Smooth muscle cell of bladder (primary cell): Measurements from ENCODE around the gene KDELR1. TPM values are rescaled to one million over a fixed set of nuclear protein-coding genes. Genes with fewer than 3 reads are reported as not detected.

Experiments
- total RNA-seq: library from RNA; depleted of rRNA; stranded (reverse); fragments of >200 nt; gene quantifications from 2 replicates; pipeline ENCODE4 v1.2.3, GENCODE V29; 2014

The KDELR1 gene
- total RNA-seq, result 54.3 and 70.8 TPM in 2 replicates

DNA sequence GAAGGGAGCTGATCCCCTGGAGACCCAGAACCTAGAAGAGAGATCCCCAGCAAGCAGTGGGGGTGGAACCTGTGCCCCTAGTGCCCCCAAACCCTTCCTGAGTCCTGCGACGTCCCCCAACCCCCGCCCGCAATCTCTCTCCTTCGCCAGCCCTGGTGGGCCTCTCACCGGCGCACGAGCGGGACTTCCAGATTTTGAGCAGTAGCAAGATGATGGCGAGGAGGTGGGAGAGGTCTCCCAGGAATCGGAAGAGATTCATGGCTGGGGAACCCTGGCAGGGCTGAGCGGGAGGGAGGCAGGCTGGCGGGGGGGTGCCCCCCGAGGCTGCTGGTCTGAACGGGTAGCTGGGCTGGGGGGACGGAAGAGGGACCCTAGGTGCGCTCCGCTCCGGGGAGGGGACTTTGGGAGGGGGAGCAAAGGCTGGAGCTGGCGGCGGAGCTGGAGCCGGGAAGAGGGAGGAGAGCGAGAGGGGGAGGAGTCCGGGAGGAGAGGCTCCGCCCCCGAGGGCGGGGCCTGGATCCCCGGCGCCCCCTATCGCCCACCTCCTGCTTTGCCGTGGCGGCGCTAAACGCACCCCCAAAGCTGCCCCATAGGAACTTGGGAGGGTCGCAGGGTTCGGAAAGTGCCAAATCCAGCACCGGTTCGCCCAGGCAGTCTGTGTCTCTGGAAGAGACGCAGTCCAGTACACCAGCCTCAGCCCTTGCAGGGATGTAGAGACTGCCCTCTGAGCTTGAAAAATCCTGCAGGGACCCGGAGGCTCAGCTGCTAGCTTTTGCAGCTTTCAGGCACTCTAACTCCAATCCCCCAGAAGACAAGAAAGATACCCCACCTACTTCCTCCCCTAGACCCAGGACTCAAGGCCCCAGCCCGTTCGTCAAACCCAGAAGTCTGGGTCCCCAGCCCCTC lies at the start of gene KDELR1:
TSS of gene KDELR1 (minus strand) at position 452 of the 906 bp plus-strand sequence. CDS start at position 259, 193 bp downstream.

DNA sequence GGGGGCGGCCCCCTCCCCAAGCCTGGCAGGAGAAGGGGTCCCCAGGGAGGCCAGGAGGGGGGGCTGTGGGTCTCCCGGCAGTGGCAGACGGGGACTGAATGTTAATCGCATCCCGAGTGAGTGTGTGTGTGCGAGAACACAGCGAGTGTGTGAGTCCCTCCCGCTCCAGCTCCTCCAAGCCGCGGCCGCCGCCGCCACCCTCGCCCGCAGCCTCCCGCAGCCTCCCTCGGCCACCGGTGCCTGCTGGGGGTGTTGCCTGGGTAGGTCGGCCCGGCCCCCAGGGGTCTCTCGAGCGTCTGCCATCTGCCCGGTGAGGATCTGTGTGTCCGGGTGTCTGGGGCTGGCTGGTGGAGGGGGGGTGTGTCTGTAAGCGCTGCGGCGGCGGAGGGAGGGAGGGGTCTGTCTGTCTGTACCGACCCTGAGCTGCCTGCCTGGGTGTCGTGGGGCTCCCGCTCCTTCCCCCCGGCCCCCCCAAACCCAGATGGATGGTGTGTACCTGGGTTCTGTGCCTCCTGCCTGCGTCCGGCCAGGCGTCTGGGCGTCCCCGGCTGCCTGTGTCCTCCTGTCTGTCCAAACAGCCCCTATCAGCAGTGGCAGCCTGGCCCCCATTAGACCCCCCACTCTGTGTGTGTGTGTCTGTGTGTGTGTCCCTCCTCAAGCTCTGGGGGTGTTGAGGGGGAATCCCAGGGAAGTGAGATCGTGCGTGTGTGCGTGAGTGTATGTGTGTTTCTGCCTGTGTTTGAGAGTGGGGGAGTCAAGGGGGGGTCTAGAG lies 2.4 kb upstream of the KDELR1 start, which contains the start of gene GRIN2D:
TSS of gene GRIN2D (plus strand) at position 110 of the 772 bp plus-strand sequence. CDS start 4,725 bp downstream, outside the sequence.

DNA sequence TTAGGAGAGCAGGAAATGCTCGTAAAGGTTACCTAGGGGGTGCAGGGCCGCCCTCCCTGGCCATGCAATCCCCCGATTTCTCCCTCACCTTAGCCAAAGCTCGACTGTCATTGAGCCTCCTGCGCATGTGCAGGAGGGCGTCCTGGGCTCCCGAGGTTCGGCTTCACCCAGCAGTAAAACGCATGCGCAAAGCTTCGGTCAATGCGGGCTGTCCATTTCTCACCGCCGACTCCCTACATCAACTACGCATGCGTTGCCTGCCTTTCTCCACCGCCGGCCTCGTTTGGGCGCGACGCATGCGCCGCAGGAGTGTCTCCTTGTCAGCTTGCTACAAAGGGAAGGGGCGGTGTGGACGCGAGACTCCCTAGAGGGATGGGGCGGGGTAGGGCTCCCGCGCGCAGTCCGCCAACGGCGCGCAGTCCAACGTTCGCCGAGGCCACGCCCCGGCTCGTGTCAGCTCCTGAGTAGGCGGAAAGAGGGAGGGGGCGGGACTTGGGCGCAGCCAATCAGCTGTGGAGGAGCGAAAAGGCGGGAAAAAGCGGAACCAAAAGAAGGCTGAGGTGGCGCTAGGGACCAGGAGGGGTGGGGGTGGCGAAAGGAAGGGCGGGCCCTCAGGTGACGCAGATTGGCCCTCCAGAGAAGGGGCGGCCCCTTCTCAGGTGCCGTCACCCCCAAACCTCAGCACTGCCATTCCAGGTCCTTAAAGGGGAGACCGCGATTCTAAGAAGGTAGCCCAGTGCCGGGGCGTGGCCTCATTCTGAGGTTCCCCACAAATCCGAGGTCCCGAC lies 27.3 kb downstream of the KDELR1 start, which contains the start of the genes SYNGR4 and TMEM143:
TSS of gene SYNGR4 (plus strand) at position 558 of the 788 bp plus-strand sequence. CDS start 1,476 bp downstream, outside the sequence.
TSS of gene TMEM143 (minus strand) at position 131 of the 788 bp plus-strand sequence. CDS start at position 111, 20 bp downstream.

Other genes starting within 250 kb of the KDELR1 start
- 5.4 and 6.8 TPM in 2 replicates for gene LIG1, start 221.2 kb downstream of the KDELR1 start, total RNA-seq
- 1.00 and 1.4 TPM in 2 replicates for gene ZSWIM9, start 220.9 kb downstream of the KDELR1 start, total RNA-seq
- gene CARD8, start 135.6 kb downstream of the KDELR1 start, total RNA-seq, result 10.0 and 10.5 TPM in 2 replicates
- 0.14 TPM in 1 of 2 replicates, not detected in the other for gene ZNF114, start 121.5 kb downstream of the KDELR1 start, total RNA-seq
- gene EMP3, start 66.0 kb downstream of the KDELR1 start, total RNA-seq, result 130 and 140 TPM in 2 replicates
- gene TMEM143, start 27.6 kb downstream of the KDELR1 start, total RNA-seq, result 2.8 and 3.5 TPM in 2 replicates
- not detected in 2 replicates for gene SYNGR4, start 27.2 kb downstream of the KDELR1 start, total RNA-seq
- 0.18 and 0.28 TPM in 2 replicates for gene GRIN2D, start 2.1 kb upstream of the KDELR1 start, total RNA-seq
- gene GRWD1, start 54.4 kb upstream of the KDELR1 start, total RNA-seq, result 11.0 and 19.2 TPM in 2 replicates
- 0.28 and 0.46 TPM in 2 replicates for gene KCNJ14, start 64.0 kb upstream of the KDELR1 start, total RNA-seq
- 23.8 and 29.7 TPM in 2 replicates for gene CYTH2, start 77.8 kb upstream of the KDELR1 start, total RNA-seq
- 0.09 and 0.14 TPM in 2 replicates for gene LMTK3, start 120.3 kb upstream of the KDELR1 start, total RNA-seq
- 0.09 and 0.28 TPM in 2 replicates for gene SULT2B1, start 160.6 kb upstream of the KDELR1 start, total RNA-seq
- gene SPACA4, start 215.2 kb upstream of the KDELR1 start, total RNA-seq, result 0.14 TPM in 1 of 2 replicates, not detected in the other
- 0.28 and 0.46 TPM in 2 replicates for gene FAM83E, start 223.5 kb upstream of the KDELR1 start, total RNA-seq
- 2,327 and 2,594 TPM in 2 replicates for gene RPL18, start 227.6 kb upstream of the KDELR1 start, total RNA-seq
- 4.7 and 5.6 TPM in 2 replicates for gene SPHK2, start 228.0 kb upstream of the KDELR1 start, total RNA-seq
- 4.6 and 6.5 TPM in 2 replicates for gene DBP, start 245.8 kb upstream of the KDELR1 start, total RNA-seq